Measurements from ENCODE around the gene KCNJ5.
A peak's percentile ranks its signal among the peaks of the same experiment; 100 is the strongest.

Gene KCNJ5

DNA sequence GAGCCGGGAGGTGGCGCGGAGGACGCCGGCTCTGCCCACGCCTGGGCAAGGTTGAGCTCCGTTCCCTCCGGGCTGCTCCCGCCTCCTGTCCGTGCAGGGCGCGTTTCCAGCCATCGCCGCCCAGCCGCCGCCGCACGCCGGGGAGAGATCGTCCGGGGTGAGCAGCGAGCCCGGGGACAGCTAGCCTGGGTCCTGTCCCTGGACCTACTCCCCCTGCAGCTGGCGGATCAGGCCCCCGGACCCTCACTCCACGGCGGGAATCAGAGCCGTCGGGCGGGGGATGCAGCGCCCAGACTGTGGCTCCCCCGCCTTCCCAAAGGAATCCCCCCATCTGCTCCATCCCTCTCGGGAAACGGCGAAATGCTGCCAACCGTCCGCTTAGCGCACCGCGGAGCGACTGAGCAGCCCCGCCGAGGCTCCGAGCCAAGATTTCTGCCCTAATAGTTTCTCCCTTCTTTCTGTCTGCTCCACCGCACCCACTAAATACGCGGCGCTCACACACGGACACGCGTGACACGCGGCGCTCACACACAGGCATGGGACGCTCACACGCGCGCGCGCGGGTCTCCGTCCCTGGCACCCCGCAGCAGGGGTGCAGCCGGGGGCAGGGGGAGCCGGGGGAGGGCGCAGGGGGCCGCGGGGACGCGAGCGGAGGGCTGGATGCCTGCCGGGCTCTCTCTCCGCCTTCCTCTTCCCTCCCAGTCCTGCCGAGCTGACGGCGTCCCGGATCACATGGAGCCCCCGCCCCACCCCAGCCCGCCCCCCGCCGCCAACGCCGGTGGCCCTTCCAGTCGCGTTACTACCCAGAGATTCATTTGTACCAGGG lies at the start of gene KCNJ5:
KCNJ5 (plus strand) TSS at position 814 of the 826 bp plus-strand sequence. CDS start 19,918 bp downstream, outside the sequence.
- peak within 1 kb of the TSS; percentile 28 to 54 (median 40) for H3K4me3 ChIP-seq
- H3K27ac ChIP-seq, result peak within 1 kb of the TSS in 11 of 21 experiments; percentile 16 to 59 (median 33)

- peak overlapping the region in 1 of 21 experiments; percentile 29 for H3K27ac ChIP-seq
- no peak overlapping the region for H3K4me3 ChIP-seq
Measured at GRCh38 chr11:128841461-128842072, 49.6 kb upstream of the KCNJ5 start.

DNA sequence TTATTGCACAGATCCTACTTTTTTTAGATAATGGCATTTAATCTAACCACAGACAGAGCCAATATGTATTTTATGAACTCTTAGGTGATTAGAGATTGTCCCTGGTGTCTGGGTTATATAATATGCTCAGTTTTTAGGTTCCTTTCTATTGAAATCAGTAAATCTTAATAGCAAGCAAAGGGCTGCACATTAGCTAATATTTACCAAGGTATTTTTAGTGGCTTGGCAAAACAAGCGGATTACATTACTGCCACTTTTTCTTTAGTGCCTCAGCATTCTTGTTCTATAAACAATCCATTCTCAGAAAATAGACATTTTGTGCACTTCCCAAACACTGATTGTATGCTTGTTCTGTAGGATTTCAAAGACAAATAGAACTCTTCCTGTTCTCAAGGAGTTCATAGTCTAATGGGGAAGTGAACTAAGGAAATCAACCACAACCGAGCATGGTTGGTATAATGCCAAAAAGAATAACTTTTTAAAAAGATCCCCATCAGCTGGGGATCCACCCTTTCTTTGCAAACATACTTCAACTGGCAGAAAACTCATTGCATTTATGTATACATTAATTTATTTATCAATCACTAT lies 47.9 kb upstream of the KCNJ5 start:
- Histone ChIP-seq H3K27ac (no peak overlapping the region), H3K4me3 (no peak overlapping the region)

DNA sequence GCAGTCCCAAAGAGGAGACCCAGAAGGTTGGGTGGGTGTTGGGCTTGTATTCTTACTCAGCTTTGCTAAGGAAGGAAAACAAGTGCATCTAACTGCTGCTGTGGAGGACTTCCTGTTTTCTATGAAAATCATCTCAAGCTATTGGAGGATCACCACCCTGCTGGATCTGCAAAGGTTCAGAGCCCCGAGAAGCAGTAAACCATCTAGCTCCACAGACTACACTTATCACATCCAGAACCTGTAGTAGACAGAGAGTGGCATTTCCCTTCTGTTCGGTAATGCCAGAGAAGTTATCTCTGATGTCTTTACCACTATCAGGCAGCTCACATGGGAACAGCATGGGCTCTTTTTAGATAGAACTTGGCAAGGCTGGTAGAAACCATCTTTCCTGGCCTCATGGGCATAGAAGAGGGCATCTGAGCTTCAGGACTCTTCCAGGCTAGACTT lies 45.8 kb upstream of the KCNJ5 start:
- H3K27ac ChIP-seq, result peak overlapping the region in 2 of 21 experiments; percentile 2 to 13
- no peak overlapping the region for H3K4me3 ChIP-seq

- no peak overlapping the region for H3K4me3 ChIP-seq
- H3K27ac ChIP-seq, result no peak overlapping the region
Measured at GRCh38 chr11:128846985-128847384, 44.2 kb upstream of the KCNJ5 start.

DNA sequence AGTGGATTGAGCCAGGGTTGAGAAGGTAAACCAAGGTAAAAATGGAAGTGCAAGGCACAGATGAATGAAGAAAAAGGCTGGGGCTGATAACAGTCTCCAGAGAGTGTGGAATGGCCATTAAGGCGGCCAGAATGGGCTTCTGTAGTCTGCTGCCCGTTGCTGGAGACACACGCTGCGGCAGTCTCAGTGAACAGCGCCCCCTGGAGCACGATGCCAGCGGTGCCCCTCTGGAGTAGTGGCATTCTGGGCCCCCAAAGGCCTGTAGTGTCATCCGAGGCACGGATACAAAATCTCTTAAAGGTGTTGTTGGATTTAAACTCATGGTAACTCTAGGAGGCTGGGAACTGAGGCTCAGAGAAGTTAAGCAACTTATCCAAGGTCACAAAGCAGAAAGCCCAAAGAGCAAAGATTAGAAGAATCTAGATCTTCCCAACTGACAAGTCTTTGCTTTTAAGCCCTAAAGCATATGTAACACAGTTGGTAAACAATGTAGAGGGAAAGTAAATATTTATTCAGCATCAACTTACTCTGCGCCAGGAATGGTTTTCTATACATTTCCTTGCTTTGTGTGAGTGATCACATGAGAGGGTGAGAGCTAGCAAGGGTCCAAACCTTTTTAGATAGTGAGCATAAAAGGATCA lies 42.2 kb upstream of the KCNJ5 start:
- H3K27ac ChIP-seq, result no peak overlapping the region
- no peak overlapping the region for H3K4me3 ChIP-seq

- H3K4me3 ChIP-seq, result no peak overlapping the region
- no peak overlapping the region for H3K27ac ChIP-seq
Measured at GRCh38 chr11:128852327-128853023, 38.7 kb upstream of the KCNJ5 start.

DNA sequence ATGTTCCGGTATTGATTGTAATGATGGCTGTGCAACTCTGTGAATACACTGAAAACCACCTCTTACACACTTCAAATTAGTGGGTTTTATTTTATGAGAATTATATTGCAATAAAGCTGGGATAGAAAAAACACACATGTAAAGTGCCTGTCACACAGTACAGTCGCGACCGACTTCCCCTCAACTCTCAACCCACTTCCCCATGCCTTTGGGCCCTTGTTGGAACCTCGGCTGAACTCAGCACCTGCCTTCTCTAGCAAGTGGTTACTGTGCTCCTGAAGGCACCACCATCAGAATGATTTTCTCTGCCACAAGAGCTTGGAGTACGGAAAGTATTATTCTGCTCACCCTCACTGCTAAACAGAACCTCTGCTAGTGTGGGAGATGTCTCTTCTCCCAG lies 37.6 kb upstream of the KCNJ5 start:
- Histone ChIP-seq H3K4me3 (no peak overlapping the region), H3K27ac (no peak overlapping the region)

- H3K4me3 ChIP-seq, result no peak overlapping the region
- H3K27ac ChIP-seq, result no peak overlapping the region
Measured at GRCh38 chr11:128854841-128855240, 36.3 kb upstream of the KCNJ5 start.

GRCh38 chr11:128856241-128856640 lies 34.9 kb upstream of the KCNJ5 start:
- H3K27ac ChIP-seq, result no peak overlapping the region
- H3K4me3 ChIP-seq, result no peak overlapping the region

DNA sequence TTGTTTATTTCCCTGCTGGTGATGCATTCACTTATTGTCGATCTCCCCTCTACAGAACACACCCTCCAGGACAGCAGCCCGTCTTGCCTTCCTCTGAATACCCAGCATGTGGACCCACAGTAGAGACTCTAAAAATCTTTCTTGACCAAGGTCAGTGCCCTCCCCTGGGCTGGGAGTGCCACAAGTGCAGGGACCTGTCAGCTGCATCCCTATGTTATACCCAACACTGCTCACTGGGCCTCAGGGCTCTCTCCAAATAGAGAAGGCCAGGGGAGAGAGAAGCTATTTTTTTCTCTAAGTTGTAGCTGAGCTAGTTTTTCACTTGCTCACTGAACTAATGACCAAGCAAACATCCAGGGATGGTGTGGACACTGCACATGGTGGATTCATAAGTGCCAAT lies 33.8 kb upstream of the KCNJ5 start:
- no peak overlapping the region for H3K4me3 ChIP-seq
- no peak overlapping the region for H3K27ac ChIP-seq

DNA sequence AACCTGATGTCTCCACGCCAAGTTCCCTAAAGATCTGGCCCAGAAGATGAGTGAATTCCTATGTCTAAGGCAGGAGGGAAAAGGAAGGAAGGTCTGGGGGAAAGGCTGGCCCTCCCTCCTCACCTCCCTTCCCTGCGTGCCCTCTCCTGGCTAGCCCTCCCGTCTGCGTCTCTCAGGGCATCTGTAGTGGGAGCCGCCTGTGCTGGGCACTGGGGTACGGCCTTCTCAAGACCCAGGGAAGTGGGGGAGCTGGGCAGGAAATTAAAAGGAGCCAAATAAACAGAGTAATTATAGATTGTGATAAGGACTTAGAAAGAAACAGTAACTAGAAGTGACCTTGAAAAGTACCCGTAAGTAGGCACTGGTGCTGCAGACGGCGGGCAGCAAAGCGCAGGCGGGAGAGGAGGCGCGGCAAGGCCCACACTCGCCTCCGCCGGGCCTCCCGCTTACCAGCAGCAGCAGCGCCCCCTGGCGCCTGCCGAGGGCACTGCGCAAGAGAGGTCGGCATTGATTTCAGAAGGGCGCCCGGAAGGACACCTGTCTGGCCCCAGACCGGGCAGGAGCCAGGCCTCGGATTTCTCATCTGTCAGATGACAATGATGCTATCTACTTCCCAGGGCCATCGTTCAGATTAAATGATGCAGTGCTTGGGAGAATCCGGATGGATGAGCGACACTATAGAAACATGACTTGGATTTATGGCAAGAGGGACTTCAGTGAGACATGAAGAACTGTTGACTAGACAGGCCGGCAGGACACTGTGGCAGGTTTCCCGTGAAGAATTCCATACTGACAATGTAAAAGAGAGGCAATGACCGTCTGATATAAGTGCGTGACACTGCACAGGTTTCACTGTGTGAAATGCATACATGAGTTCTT lies 31.4 kb upstream of the KCNJ5 start:
- H3K4me3 ChIP-seq, result no peak overlapping the region

DNA sequence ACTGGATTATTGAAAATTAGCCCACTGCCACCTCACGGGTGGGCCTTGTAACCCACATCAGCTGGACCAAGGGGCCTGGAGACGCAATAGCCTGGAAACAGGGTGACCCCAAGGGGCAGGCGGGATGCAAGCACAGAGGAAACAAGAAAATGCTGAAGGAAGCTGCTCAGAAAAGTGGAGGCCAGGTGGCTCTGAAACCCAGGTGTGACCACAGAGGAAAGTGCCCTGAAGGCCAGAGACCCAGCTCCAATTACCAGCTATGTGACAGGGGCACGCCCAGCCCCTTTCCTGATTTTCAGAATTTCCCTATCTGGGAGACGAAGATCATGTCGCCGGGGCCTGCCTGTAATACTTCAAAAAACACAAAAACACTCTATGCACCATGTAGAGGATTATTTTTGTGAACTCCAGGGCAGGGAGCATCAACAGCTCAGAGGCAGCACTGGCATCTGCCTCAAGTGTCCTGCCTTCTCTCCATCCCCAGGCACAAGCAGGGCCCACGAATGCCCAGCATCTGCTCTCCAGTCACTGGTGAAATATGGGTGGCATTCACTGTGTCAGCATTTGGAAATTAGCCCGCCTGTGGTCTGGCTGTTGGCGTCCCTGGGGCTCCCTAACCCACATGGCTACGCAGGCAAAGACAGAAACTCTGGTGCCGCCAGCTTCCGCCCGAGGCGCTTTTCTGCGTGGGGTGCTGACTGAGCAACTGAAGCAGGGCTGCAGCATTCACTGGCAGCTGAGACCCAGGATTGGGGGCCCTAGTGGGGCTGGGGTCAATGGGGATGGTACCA lies 30.4 kb upstream of the KCNJ5 start:
- H3K27ac ChIP-seq, result no peak overlapping the region
- H3K4me3 ChIP-seq, result no peak overlapping the region

More for the DNA sequence above, 31.4 kb upstream of the KCNJ5 start:
- H3K27ac ChIP-seq, result no peak overlapping the region

DNA sequence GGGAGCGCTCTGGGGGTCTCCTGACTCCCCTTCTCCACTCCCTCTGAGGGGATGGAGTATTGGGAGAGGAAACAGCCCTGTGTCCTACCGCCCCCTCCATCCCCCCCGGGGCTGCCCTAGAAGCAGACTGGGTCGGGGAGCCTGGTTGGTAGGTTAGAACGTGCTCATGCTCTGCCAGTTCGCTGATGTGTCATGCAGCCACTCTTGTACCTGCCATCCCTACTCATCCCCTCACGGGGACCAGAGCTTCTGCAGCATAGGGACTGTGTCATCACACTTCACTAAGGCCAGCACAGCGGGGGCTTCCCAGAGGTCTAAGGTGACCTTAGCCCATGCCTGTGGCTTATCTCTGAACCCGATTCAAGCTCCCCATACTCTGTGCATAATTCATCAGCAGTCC lies 28.8 kb upstream of the KCNJ5 start:
- Histone ChIP-seq H3K4me3 (no peak overlapping the region), H3K27ac (no peak overlapping the region)

DNA sequence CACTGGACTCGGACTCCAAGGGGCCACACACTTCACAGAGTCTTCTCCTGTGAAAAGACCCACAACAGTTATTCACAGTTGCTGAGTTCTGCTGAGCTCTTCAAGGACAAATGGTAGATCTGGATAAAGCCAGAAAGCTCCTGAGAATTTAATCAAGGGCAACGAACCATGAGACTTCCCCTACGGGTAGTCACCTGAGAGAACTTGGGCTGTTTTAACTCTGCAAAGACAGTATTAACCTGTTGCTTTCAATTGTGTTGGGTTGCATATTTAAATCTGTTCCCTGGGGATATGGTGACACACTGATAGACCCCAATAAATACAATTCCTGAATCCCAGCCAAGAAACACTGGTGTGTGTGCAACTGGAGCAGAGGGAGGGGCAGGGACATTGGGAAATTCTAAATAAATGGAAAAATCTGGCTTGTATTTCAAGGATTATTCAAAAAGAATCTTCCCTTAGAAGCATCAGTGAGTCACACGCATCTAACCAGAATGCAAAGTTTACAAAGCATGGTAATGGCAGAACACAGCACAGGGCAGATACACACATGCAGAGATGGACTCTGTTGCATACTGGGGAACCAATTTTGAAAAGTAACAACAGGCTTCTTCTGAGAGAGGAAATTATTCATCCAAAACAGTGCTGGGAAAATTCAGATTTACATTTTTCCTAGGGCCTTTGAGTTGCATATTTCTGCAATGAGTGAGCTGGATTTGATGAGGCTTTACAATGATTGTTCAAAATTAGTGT lies 28.1 kb upstream of the KCNJ5 start:
- Histone ChIP-seq H3K4me3 (no peak overlapping the region), H3K27ac (peak overlapping the region in 1 of 21 experiments; percentile 25)

DNA sequence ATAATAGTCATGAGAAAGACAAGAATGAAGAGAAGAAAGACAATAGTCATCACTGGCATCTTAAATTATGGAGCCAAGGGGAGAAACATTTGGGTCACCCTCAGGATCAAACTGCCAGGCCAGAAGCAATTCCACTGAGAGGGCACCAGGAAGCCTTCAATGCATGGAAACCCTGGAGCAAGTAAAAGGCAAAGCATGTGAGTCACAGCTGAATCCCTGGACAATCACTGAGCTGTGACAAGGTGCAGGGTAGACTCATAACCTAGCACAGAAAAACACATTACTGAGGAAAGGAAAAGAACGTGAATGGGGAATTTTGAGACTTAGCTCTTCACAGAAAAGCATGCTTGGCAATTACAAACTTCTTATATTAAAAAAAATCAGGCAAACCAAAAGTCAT lies 25.7 kb upstream of the KCNJ5 start:
- Histone ChIP-seq H3K27ac (no peak overlapping the region), H3K4me3 (no peak overlapping the region)

- H3K27ac ChIP-seq, result no peak within 1 kb of the TSS
- H3K4me3 ChIP-seq, result no peak within 1 kb of the TSS
Measured at GRCh38 chr11:128867277-128867676, 23.9 kb upstream of the KCNJ5 start, which contains the start of gene KCNJ1. KCNJ1 (minus strand) TSS chr11:128867296; CDS start chr11:128840243, 27,053 bp downstream.
